ENCODE data around the gene AQR.

The AQR gene

GRCh38 chr15:34969340-34970097 lies at the start of gene AQR:
Gene AQR (minus strand): TSS chr15:34969742. CDS start chr15:34969613, 129 bp downstream.
- Histone ChIP-seq H3K4me3 (ENCODE audit: low read depth in 1 of 5, low read length in 5 of 5) (peak within 1 kb of the TSS; percentile 90 to 99 (median 97)), H3K36me3 (ENCODE audit: control insufficient read depth in 5 of 5, insufficient read depth in 5 of 5, low read length in 5 of 5) (peaks cover 0 to 2% (median 0%) of the 10 kb centered on the region in 5 donors), H3K27ac (ENCODE audit: low read depth, low read length) (peak within 1 kb of the TSS; percentile 83), H3K27me3 (ENCODE audit: control insufficient read depth in 5 of 5, insufficient read depth in 4 of 5, low read length in 5 of 5) (no peaks in the 10 kb centered on the region), H3K9me3 (ENCODE audit: control insufficient read depth in 5 of 5, low read length in 5 of 5) (no peaks in the 10 kb centered on the region), H3K4me1 (ENCODE audit: control insufficient read depth in 5 of 5, insufficient read depth in 5 of 5, low read length in 5 of 5) (peaks cover 6 to 31% (median 26%) of the 10 kb centered on the region in 5 donors), H3K9ac (ENCODE audit: low read length in 5 of 5) (peak within 1 kb of the TSS; percentile 93 to 100 (median 97))

GRCh38 chr15:35014241-35014640 lies 44.7 kb upstream of the AQR start:
- Histone ChIP-seq H3K27ac (ENCODE audit: low read depth, low read length) (no peak overlapping the region), H3K9me3 (ENCODE audit: control insufficient read depth in 5 of 5, low read length in 5 of 5) (no peaks in the 10 kb centered on the region), H3K9ac (ENCODE audit: low read length in 5 of 5) (no peak overlapping the region), H3K27me3 (ENCODE audit: control insufficient read depth in 5 of 5, insufficient read depth in 4 of 5, low read length in 5 of 5) (no peaks in the 10 kb centered on the region), H3K36me3 (ENCODE audit: control insufficient read depth in 5 of 5, insufficient read depth in 5 of 5, low read length in 5 of 5) (no peaks in the 10 kb centered on the region), H3K4me1 (ENCODE audit: control insufficient read depth in 5 of 5, insufficient read depth in 5 of 5, low read length in 5 of 5) (no peaks in the 10 kb centered on the region), H3K4me3 (ENCODE audit: low read depth in 1 of 5, low read length in 5 of 5) (no peak overlapping the region)

GRCh38 chr15:35013370-35013769 lies 43.8 kb upstream of the AQR start:
- Histone ChIP-seq H3K27me3 (ENCODE audit: control insufficient read depth in 5 of 5, insufficient read depth in 4 of 5, low read length in 5 of 5) (no peaks in the 10 kb centered on the region), H3K36me3 (ENCODE audit: control insufficient read depth in 5 of 5, insufficient read depth in 5 of 5, low read length in 5 of 5) (no peaks in the 10 kb centered on the region), H3K9ac (ENCODE audit: low read length in 5 of 5) (no peak overlapping the region), H3K4me1 (ENCODE audit: control insufficient read depth in 5 of 5, insufficient read depth in 5 of 5, low read length in 5 of 5) (no peaks in the 10 kb centered on the region), H3K4me3 (ENCODE audit: low read depth in 1 of 5, low read length in 5 of 5) (no peak overlapping the region), H3K9me3 (ENCODE audit: control insufficient read depth in 5 of 5, low read length in 5 of 5) (no peaks in the 10 kb centered on the region), H3K27ac (ENCODE audit: low read depth, low read length) (no peak overlapping the region)

GRCh38 chr15:35007397-35007796 lies 37.9 kb upstream of the AQR start:
- Histone ChIP-seq H3K27me3 (ENCODE audit: control insufficient read depth in 5 of 5, insufficient read depth in 4 of 5, low read length in 5 of 5) (no peaks in the 10 kb centered on the region), H3K36me3 (ENCODE audit: control insufficient read depth in 5 of 5, insufficient read depth in 5 of 5, low read length in 5 of 5) (no peaks in the 10 kb centered on the region), H3K9ac (ENCODE audit: low read length in 5 of 5) (no peak overlapping the region), H3K9me3 (ENCODE audit: control insufficient read depth in 5 of 5, low read length in 5 of 5) (no peaks in the 10 kb centered on the region), H3K4me1 (ENCODE audit: control insufficient read depth in 5 of 5, insufficient read depth in 5 of 5, low read length in 5 of 5) (no peaks in the 10 kb centered on the region), H3K4me3 (ENCODE audit: low read depth in 1 of 5, low read length in 5 of 5) (no peak overlapping the region), H3K27ac (ENCODE audit: low read depth, low read length) (no peak overlapping the region)

- no peak overlapping the region for H3K4me3 ChIP-seq (ENCODE audit: low read depth in 1 of 5, low read length in 5 of 5)
Observed at GRCh38 chr15:35005933-35006332, 36.4 kb upstream of the AQR start.

GRCh38 chr15:35003928-35004327 lies 34.4 kb upstream of the AQR start:
- Histone ChIP-seq H3K9ac (ENCODE audit: low read length in 5 of 5) (no peak overlapping the region), H3K27me3 (ENCODE audit: control insufficient read depth in 5 of 5, insufficient read depth in 4 of 5, low read length in 5 of 5) (no peaks in the 10 kb centered on the region), H3K9me3 (ENCODE audit: control insufficient read depth in 5 of 5, low read length in 5 of 5) (no peaks in the 10 kb centered on the region), H3K4me1 (ENCODE audit: control insufficient read depth in 5 of 5, insufficient read depth in 5 of 5, low read length in 5 of 5) (no peaks in the 10 kb centered on the region), H3K27ac (ENCODE audit: low read depth, low read length) (no peak overlapping the region), H3K4me3 (ENCODE audit: low read depth in 1 of 5, low read length in 5 of 5) (no peak overlapping the region), H3K36me3 (ENCODE audit: control insufficient read depth in 5 of 5, insufficient read depth in 5 of 5, low read length in 5 of 5) (no peaks in the 10 kb centered on the region)

More at GRCh38 chr15:35005933-35006332, 36.4 kb upstream of the AQR start:
- H3K9ac ChIP-seq (ENCODE audit: low read length in 5 of 5) = no peak overlapping the region
- no peaks in the 10 kb centered on the region for H3K27me3 ChIP-seq (ENCODE audit: control insufficient read depth in 5 of 5, insufficient read depth in 4 of 5, low read length in 5 of 5)
- no peaks in the 10 kb centered on the region for H3K36me3 ChIP-seq (ENCODE audit: control insufficient read depth in 5 of 5, insufficient read depth in 5 of 5, low read length in 5 of 5)
- no peaks in the 10 kb centered on the region for H3K9me3 ChIP-seq (ENCODE audit: control insufficient read depth in 5 of 5, low read length in 5 of 5)
- no peaks in the 10 kb centered on the region for H3K4me1 ChIP-seq (ENCODE audit: control insufficient read depth in 5 of 5, insufficient read depth in 5 of 5, low read length in 5 of 5)
- H3K27ac ChIP-seq (ENCODE audit: low read depth, low read length) = no peak overlapping the region

GRCh38 chr15:35000511-35000910 lies 31.0 kb upstream of the AQR start:
- Histone ChIP-seq H3K4me3 (ENCODE audit: low read depth in 1 of 5, low read length in 5 of 5) (no peak overlapping the region), H3K4me1 (ENCODE audit: control insufficient read depth in 5 of 5, insufficient read depth in 5 of 5, low read length in 5 of 5) (no peaks in the 10 kb centered on the region), H3K27ac (ENCODE audit: low read depth, low read length) (no peak overlapping the region), H3K27me3 (ENCODE audit: control insufficient read depth in 5 of 5, insufficient read depth in 4 of 5, low read length in 5 of 5) (peaks cover 0 to 3% (median 0%) of the 10 kb centered on the region in 5 donors), H3K9me3 (ENCODE audit: control insufficient read depth in 5 of 5, low read length in 5 of 5) (no peaks in the 10 kb centered on the region), H3K9ac (ENCODE audit: low read length in 5 of 5) (no peak overlapping the region), H3K36me3 (ENCODE audit: control insufficient read depth in 5 of 5, insufficient read depth in 5 of 5, low read length in 5 of 5) (no peaks in the 10 kb centered on the region)

- Histone ChIP-seq H3K27me3 (ENCODE audit: control insufficient read depth in 5 of 5, insufficient read depth in 4 of 5, low read length in 5 of 5) (peaks cover 0 to 3% (median 0%) of the 10 kb centered on the region in 5 donors), H3K4me3 (ENCODE audit: low read depth in 1 of 5, low read length in 5 of 5) (no peak overlapping the region), H3K4me1 (ENCODE audit: control insufficient read depth in 5 of 5, insufficient read depth in 5 of 5, low read length in 5 of 5) (no peaks in the 10 kb centered on the region), H3K36me3 (ENCODE audit: control insufficient read depth in 5 of 5, insufficient read depth in 5 of 5, low read length in 5 of 5) (no peaks in the 10 kb centered on the region), H3K9me3 (ENCODE audit: control insufficient read depth in 5 of 5, low read length in 5 of 5) (no peaks in the 10 kb centered on the region), H3K9ac (ENCODE audit: low read length in 5 of 5) (no peak overlapping the region), H3K27ac (ENCODE audit: low read depth, low read length) (no peak overlapping the region)
Observed at GRCh38 chr15:34999906-35000305, 30.4 kb upstream of the AQR start.

- Histone ChIP-seq H3K9ac (ENCODE audit: low read length in 5 of 5) (no peak overlapping the region), H3K9me3 (ENCODE audit: control insufficient read depth in 5 of 5, low read length in 5 of 5) (no peaks in the 10 kb centered on the region), H3K4me3 (ENCODE audit: low read depth in 1 of 5, low read length in 5 of 5) (no peak overlapping the region), H3K27ac (ENCODE audit: low read depth, low read length) (no peak overlapping the region), H3K27me3 (ENCODE audit: control insufficient read depth in 5 of 5, insufficient read depth in 4 of 5, low read length in 5 of 5) (peaks cover 0 to 10% (median 0%) of the 10 kb centered on the region in 5 donors), H3K36me3 (ENCODE audit: control insufficient read depth in 5 of 5, insufficient read depth in 5 of 5, low read length in 5 of 5) (no peaks in the 10 kb centered on the region), H3K4me1 (ENCODE audit: control insufficient read depth in 5 of 5, insufficient read depth in 5 of 5, low read length in 5 of 5) (no peaks in the 10 kb centered on the region)
Observed at GRCh38 chr15:34994925-34995324, 25.4 kb upstream of the AQR start.

- Histone ChIP-seq H3K4me3 (ENCODE audit: low read depth in 1 of 5, low read length in 5 of 5) (no peak overlapping the region), H3K36me3 (ENCODE audit: control insufficient read depth in 5 of 5, insufficient read depth in 5 of 5, low read length in 5 of 5) (no peaks in the 10 kb centered on the region), H3K9ac (ENCODE audit: low read length in 5 of 5) (no peak overlapping the region), H3K4me1 (ENCODE audit: control insufficient read depth in 5 of 5, insufficient read depth in 5 of 5, low read length in 5 of 5) (peaks cover 0 to 7% (median 3%) of the 10 kb centered on the region in 5 donors), H3K27me3 (ENCODE audit: control insufficient read depth in 5 of 5, insufficient read depth in 4 of 5, low read length in 5 of 5) (peaks cover 0 to 10% (median 0%) of the 10 kb centered on the region in 5 donors), H3K27ac (ENCODE audit: low read depth, low read length) (no peak overlapping the region), H3K9me3 (ENCODE audit: control insufficient read depth in 5 of 5, low read length in 5 of 5) (no peaks in the 10 kb centered on the region)
Observed at GRCh38 chr15:34993877-34994276, 24.3 kb upstream of the AQR start.

Measured in subcutaneous abdominal adipose tissue (tissue), 5 donors.